Activated CD4-positive, alpha-beta T cell treated with anti-CD3 and anti-CD28 coated beads, Interleukin-2, amount 10 ng/mL, durations not matched to agents 7 days and 5 days (primary cell): ENCODE data around the gene TRIM44. TPM values are rescaled to one million over a fixed set of nuclear protein-coding genes. Genes with fewer than 3 reads are reported as not detected.
"Not testable (repeated sequence)": the region's sequence is repeated elsewhere in the genome, so short reads cannot be mapped to it uniquely, and the experiment has no call there.

Experiments
- CTCF ChIA-PET: fragments of 350-600 bp; sonication (Branson Sonifier 250); formaldehyde crosslinking; loops from one replicate; lab custom pipeline; 2021; ENCODE audit warnings: antibody characterized with exemption; lab: Charles Lee
- POLR2A ChIA-PET: fragments of 350-600 bp; sonication (Branson Sonifier 250); formaldehyde crosslinking; loops from one replicate; lab custom pipeline; 2021; ENCODE audit warnings: antibody characterized with exemption; lab: Charles Lee
- DNase-seq: peaks from one replicate; pipeline ENCODE4 v3.0.0-alpha.2; 2020
- H3K27ac Mint-ChIP-seq: one replicate; pipeline ENCODE4 v1.8.0; 2021; ENCODE audit warnings: mild to moderate bottlenecking, moderate library complexity, mixed read lengths
- H3K27me3 Mint-ChIP-seq: one replicate; pipeline ENCODE4 v1.8.0; 2021; ENCODE audit warnings: mixed read lengths
- H3K36me3 Mint-ChIP-seq: one replicate; pipeline ENCODE4 v1.8.0; 2021; ENCODE audit warnings: low read depth, mixed read lengths
- H3K4me1 Mint-ChIP-seq: one replicate; pipeline ENCODE4 v1.8.0; 2021; ENCODE audit warnings: mixed read lengths
- H3K4me3 Mint-ChIP-seq: one replicate; pipeline ENCODE4 v1.8.0; 2021; ENCODE audit warnings: mild to moderate bottlenecking, moderate library complexity, mixed read lengths
- H3K9me3 Mint-ChIP-seq: one replicate; pipeline ENCODE4 v1.8.0; 2021; ENCODE audit warnings: mixed read lengths
- total RNA-seq, 2 experiments: library from RNA; stranded (reverse); gene quantifications; one replicate each; pipeline ENCODE4 v1.2.3, GENCODE V29; 2021

Gene TRIM44
- total RNA-seq, 2 experiments from 2014 or later: 34.9 to 42.6 TPM

- Mint-ChIP-seq H3K27ac (no peak overlapping the region), H3K4me1 (peaks cover 11% of the 10 kb centered on the region), H3K27me3 (no peaks in the 10 kb centered on the region), H3K4me3 (no peak overlapping the region), H3K36me3 (peaks cover 10% of the 10 kb centered on the region), H3K9me3 (no peaks in the 10 kb centered on the region)
- DNase-seq: no peak
- ChIA-PET CTCF (interaction anchor here (0.8 to 1.1 kb wide), 2 partner anchors 20 to 22 kb away, joined by 3 to 4 read pairs; no protein-coding TSS in a partner anchor), POLR2A (no interaction called here)
Observed at GRCh38 chr11:35742707-35743454, 80.3 kb downstream of the TRIM44 start.

GRCh38 chr11:35746356-35747153, 84.0 kb downstream of the TRIM44 start:
- Mint-ChIP-seq H3K36me3 (peaks cover 4% of the 10 kb centered on the region), H3K27ac (no peak overlapping the region), H3K9me3 (no peaks in the 10 kb centered on the region), H3K27me3 (no peaks in the 10 kb centered on the region), H3K4me3 (no peak overlapping the region), H3K4me1 (no peaks in the 10 kb centered on the region)
- DNase-seq: no peak
- ChIA-PET POLR2A (no interaction called here), CTCF (no interaction called here)

- Mint-ChIP-seq H3K27ac (no peak overlapping the region), H3K27me3 (no peaks in the 10 kb centered on the region), H3K36me3 (peaks cover 4% of the 10 kb centered on the region), H3K4me1 (no peaks in the 10 kb centered on the region), H3K9me3 (no peaks in the 10 kb centered on the region), H3K4me3 (no peak overlapping the region)
- ChIA-PET POLR2A (no interaction called here), CTCF (interaction anchor here (0.5 kb wide), 1 partner anchor 17 kb away, joined by 3 read pairs; no protein-coding TSS in a partner anchor)
- DNase-seq: no peak
Observed at GRCh38 chr11:35747668-35748067, 85.1 kb downstream of the TRIM44 start.

- CTCF ChIA-PET: no interaction called here
Observed at GRCh38 chr11:35748644-35749043, 86.1 kb downstream of the TRIM44 start.

GRCh38 chr11:35750315-35750714, 87.7 kb downstream of the TRIM44 start:
- CTCF ChIA-PET: interaction anchor here (1.0 kb wide), 1 partner anchor 9 kb away, joined by 3 read pairs; no protein-coding TSS in a partner anchor

More at GRCh38 chr11:35748644-35749043, 86.1 kb downstream of the TRIM44 start:
- no peak overlapping the region for H3K27ac Mint-ChIP-seq
- no peak for DNase-seq
- H3K9me3 Mint-ChIP-seq: no peaks in the 10 kb centered on the region
- no peak overlapping the region for H3K4me3 Mint-ChIP-seq
- H3K36me3 Mint-ChIP-seq: peaks cover 4% of the 10 kb centered on the region
- no peaks in the 10 kb centered on the region for H3K27me3 Mint-ChIP-seq
- H3K4me1 Mint-ChIP-seq: no peaks in the 10 kb centered on the region
- POLR2A ChIA-PET: no interaction called here

GRCh38 chr11:35750981-35751663, 88.5 kb downstream of the TRIM44 start:
- ChIA-PET POLR2A (no interaction called here), CTCF (interaction anchor here (1.0 kb wide), 1 partner anchor 10 kb away, joined by 3 read pairs; no protein-coding TSS in a partner anchor)
- H3K4me1 Mint-ChIP-seq: no peaks in the 10 kb centered on the region
- no peaks in the 10 kb centered on the region for H3K27me3 Mint-ChIP-seq
- H3K27ac Mint-ChIP-seq: no peak overlapping the region
- H3K36me3 Mint-ChIP-seq: peaks cover 4% of the 10 kb centered on the region
- H3K9me3 Mint-ChIP-seq: no peaks in the 10 kb centered on the region
- DNase-seq: no peak
- H3K4me3 Mint-ChIP-seq: no peak overlapping the region

More at GRCh38 chr11:35750315-35750714, 87.7 kb downstream of the TRIM44 start:
- no peak overlapping the region for H3K27ac Mint-ChIP-seq
- H3K36me3 Mint-ChIP-seq: peaks cover 6% of the 10 kb centered on the region
- H3K9me3 Mint-ChIP-seq: no peaks in the 10 kb centered on the region
- no peak overlapping the region for H3K4me3 Mint-ChIP-seq
- no peak for DNase-seq
- no peaks in the 10 kb centered on the region for H3K27me3 Mint-ChIP-seq
- no peaks in the 10 kb centered on the region for H3K4me1 Mint-ChIP-seq
- POLR2A ChIA-PET: no interaction called here

- Mint-ChIP-seq H3K4me1 (no peaks in the 10 kb centered on the region), H3K27me3 (no peaks in the 10 kb centered on the region), H3K4me3 (no peak overlapping the region), H3K9me3 (no peaks in the 10 kb centered on the region), H3K27ac (no peak overlapping the region), H3K36me3 (peaks cover 3% of the 10 kb centered on the region)
- ChIA-PET CTCF (interaction anchor here (0.7 kb wide), 1 partner anchor 144 kb away, joined by 3 read pairs; no protein-coding TSS in a partner anchor), POLR2A (no interaction called here)
- no peak for DNase-seq
Observed at GRCh38 chr11:35751664-35752061, 89.1 kb downstream of the TRIM44 start.

- Mint-ChIP-seq H3K36me3 (peaks cover 3% of the 10 kb centered on the region), H3K4me3 (no peak overlapping the region), H3K27ac (no peak overlapping the region), H3K9me3 (no peaks in the 10 kb centered on the region), H3K4me1 (no peaks in the 10 kb centered on the region), H3K27me3 (no peaks in the 10 kb centered on the region)
- DNase-seq: no peak
- ChIA-PET CTCF (interaction anchor here (0.7 kb wide), 1 partner anchor 143 kb away, joined by 3 read pairs; no protein-coding TSS in a partner anchor), POLR2A (no interaction called here)
Observed at GRCh38 chr11:35752115-35752514, 89.5 kb downstream of the TRIM44 start.

GRCh38 chr11:35753573-35753972, 91.0 kb downstream of the TRIM44 start:
- H3K4me3 Mint-ChIP-seq, DNase-seq, H3K36me3 Mint-ChIP-seq, H3K27ac Mint-ChIP-seq, POLR2A ChIA-PET, H3K4me1 Mint-ChIP-seq, H3K9me3 Mint-ChIP-seq, CTCF ChIA-PET, H3K27me3 Mint-ChIP-seq: not testable (repeated sequence)

GRCh38 chr11:35759951-35760350, 97.4 kb downstream of the TRIM44 start:
- H3K9me3 Mint-ChIP-seq, H3K27ac Mint-ChIP-seq, CTCF ChIA-PET, H3K27me3 Mint-ChIP-seq, H3K4me1 Mint-ChIP-seq, POLR2A ChIA-PET, DNase-seq, H3K4me3 Mint-ChIP-seq: not testable (repeated sequence)
- H3K36me3 Mint-ChIP-seq: peaks cover 11% of the 10 kb centered on the region

GRCh38 chr11:35761899-35762298, 99.3 kb downstream of the TRIM44 start:
- no peak overlapping the region for H3K4me3 Mint-ChIP-seq
- no peaks in the 10 kb centered on the region for H3K27me3 Mint-ChIP-seq
- H3K27ac Mint-ChIP-seq: no peak overlapping the region
- no peaks in the 10 kb centered on the region for H3K4me1 Mint-ChIP-seq
- no peak for DNase-seq
- CTCF ChIA-PET: interaction anchor here (0.6 kb wide), 1 partner anchor 871 kb away, joined by 3 read pairs; no protein-coding TSS in a partner anchor
- peaks cover 10% of the 10 kb centered on the region for H3K36me3 Mint-ChIP-seq
- H3K9me3 Mint-ChIP-seq: no peaks in the 10 kb centered on the region
- POLR2A ChIA-PET: no interaction called here

- no peaks in the 10 kb centered on the region for H3K9me3 Mint-ChIP-seq
- CTCF ChIA-PET: no interaction called here
- no peaks in the 10 kb centered on the region for H3K27me3 Mint-ChIP-seq
- peaks cover 12% of the 10 kb centered on the region for H3K36me3 Mint-ChIP-seq
- no peak overlapping the region for H3K27ac Mint-ChIP-seq
- no peak for DNase-seq
- no peaks in the 10 kb centered on the region for H3K4me1 Mint-ChIP-seq
- H3K4me3 Mint-ChIP-seq: no peak overlapping the region
- POLR2A ChIA-PET: no interaction called here
Observed at GRCh38 chr11:35763301-35763700, 100.7 kb downstream of the TRIM44 start.
